HG02938 (cell line): ENCODE measurements around the gene BARX1.
"Not testable (repeated sequence)": the region's sequence is repeated elsewhere in the genome, so short reads cannot be mapped to it uniquely, and the experiment has no call there.

Experiments used
- ATAC-seq: cut with Tn5 transposase; IDR thresholded peaks from one replicate; pipeline ENCODE4 v1.9.1; 2021; ENCODE audit warnings: mild to moderate bottlenecking, moderate library complexity; ENCODE audit not compliant: unreplicated experiment

The BARX1 gene

GRCh38 chr9:93952784-93953495, 2.2 kb downstream of the BARX1 start:
- no peak for ATAC-seq

GRCh38 chr9:93952119-93952783, 2.9 kb downstream of the BARX1 start:
- ATAC-seq = no peak

GRCh38 chr9:93951655-93952118, 3.5 kb downstream of the BARX1 start:
- no peak for ATAC-seq

- no peak for ATAC-seq
Measured at GRCh38 chr9:93950619-93951601, 4.2 kb downstream of the BARX1 start.

- ATAC-seq = no peak
Measured at GRCh38 chr9:93949694-93950449, 5.3 kb downstream of the BARX1 start.

- ATAC-seq = no peak
Measured at GRCh38 chr9:93949073-93949693, 6.0 kb downstream of the BARX1 start.

- no peak for ATAC-seq
Measured at GRCh38 chr9:93948441-93949072, 6.6 kb downstream of the BARX1 start.

- ATAC-seq = no peak
Measured at GRCh38 chr9:93947409-93948070, 7.6 kb downstream of the BARX1 start.

GRCh38 chr9:93946338-93946712, 8.8 kb downstream of the BARX1 start:
- no peak for ATAC-seq

GRCh38 chr9:93945400-93946337, 9.5 kb downstream of the BARX1 start:
- ATAC-seq = no peak

GRCh38 chr9:93944011-93944410, 11.1 kb downstream of the BARX1 start:
- ATAC-seq = no peak

GRCh38 chr9:93942161-93942560, 13.0 kb downstream of the BARX1 start:
- no peak for ATAC-seq

- ATAC-seq = no peak
Measured at GRCh38 chr9:93941493-93941892, 13.7 kb downstream of the BARX1 start.

GRCh38 chr9:93940951-93941350, 14.2 kb downstream of the BARX1 start:
- no peak for ATAC-seq

GRCh38 chr9:93939589-93939988, 15.6 kb downstream of the BARX1 start:
- ATAC-seq = not testable (repeated sequence)

- ATAC-seq = no peak
Measured at GRCh38 chr9:93937193-93937592, 18.0 kb downstream of the BARX1 start.

- ATAC-seq = no peak
Measured at GRCh38 chr9:93931905-93932304, 23.2 kb downstream of the BARX1 start.

- ATAC-seq = no peak
Measured at GRCh38 chr9:93930070-93930469, 25.1 kb downstream of the BARX1 start.
